ENCODE data around the gene PTPRT.

PTPRT gene

DNA sequence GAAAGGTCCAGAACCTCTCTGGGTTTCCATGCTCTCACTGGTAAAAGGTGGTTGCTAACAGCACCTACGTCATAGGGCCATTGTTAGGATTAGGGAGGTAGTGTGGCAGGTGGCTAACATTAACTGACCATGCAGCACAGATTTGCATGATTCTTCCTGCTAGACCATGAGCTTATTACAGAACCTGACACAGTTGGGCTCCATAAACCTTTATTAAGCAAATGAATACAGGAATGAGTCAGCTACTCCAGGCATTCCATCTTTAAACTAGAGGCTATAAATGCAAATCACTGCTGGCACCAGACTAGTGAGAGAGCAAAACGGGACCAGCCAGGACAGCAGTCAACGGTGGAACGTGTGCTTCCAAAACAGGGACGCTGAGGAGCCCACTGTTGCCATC, 440.1 kb downstream of the PTPRT start:
- DNase-seq (ENCODE audit: low spot score), result no peak
- TF ChIP-seq, protein P1, sequence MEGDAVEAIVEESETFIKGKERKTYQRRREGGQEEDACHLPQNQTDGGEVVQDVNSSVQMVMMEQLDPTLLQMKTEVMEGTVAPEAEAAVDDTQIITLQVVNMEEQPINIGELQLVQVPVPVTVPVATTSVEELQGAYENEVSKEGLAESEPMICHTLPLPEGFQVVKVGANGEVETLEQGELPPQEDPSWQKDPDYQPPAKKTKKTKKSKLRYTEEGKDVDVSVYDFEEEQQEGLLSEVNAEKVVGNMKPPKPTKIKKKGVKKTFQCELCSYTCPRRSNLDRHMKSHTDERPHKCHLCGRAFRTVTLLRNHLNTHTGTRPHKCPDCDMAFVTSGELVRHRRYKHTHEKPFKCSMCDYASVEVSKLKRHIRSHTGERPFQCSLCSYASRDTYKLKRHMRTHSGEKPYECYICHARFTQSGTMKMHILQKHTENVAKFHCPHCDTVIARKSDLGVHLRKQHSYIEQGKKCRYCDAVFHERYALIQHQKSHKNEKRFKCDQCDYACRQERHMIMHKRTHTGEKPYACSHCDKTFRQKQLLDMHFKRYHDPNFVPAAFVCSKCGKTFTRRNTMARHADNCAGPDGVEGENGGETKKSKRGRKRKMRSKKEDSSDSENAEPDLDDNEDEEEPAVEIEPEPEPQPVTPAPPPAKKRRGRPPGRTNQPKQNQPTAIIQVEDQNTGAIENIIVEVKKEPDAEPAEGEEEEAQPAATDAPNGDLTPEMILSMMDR (IDR thresholded peaks at IDR 0.05; ENCODE audit: borderline replicate concordance, control extremely low read depth, extremely low read depth, insufficient read depth, missing control alignments), result no peak
- in situ Hi-C loops (cut with MboI; ENCODE audit: low sequenced_read_pairs, unreplicated experiment), result no loop called here

DNA sequence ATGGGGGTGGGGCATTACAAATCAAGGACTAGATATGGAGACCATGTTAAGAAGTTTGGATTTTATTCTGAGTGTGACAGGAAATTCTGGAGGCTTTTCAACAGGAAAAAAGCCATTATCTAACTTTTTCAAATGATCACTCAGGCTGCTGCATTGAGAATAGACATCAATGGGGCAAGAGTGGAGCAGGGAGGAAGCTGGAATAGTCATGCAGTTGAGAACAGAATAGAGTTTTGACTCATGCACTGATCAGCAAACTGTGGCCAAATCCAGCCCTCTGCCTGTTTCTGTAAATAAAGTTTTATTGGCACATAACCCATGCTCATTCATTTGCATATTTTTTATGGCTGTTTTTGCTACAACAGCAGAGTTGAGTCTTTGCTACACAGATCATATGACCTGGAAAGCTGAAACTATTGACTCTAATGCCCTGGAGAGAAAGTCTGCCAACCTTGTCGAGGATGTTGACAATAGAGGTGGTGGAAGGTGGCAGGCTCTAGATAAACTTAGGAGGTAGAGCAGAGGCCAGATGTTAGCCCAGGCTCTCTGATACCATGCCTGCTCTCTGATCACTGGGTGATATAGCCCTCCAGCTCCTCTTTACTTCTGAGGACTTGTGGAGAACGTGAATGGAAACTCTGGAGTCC, 441.8 kb downstream of the PTPRT start:
- in situ Hi-C loops (cut with MboI; ENCODE audit: low sequenced_read_pairs, unreplicated experiment), result no loop called here
- DNase-seq (ENCODE audit: low spot score), result no peak
- TF ChIP-seq, protein P1 (IDR thresholded peaks at IDR 0.05; ENCODE audit: borderline replicate concordance, control extremely low read depth, extremely low read depth, insufficient read depth, missing control alignments), result no peak

DNA sequence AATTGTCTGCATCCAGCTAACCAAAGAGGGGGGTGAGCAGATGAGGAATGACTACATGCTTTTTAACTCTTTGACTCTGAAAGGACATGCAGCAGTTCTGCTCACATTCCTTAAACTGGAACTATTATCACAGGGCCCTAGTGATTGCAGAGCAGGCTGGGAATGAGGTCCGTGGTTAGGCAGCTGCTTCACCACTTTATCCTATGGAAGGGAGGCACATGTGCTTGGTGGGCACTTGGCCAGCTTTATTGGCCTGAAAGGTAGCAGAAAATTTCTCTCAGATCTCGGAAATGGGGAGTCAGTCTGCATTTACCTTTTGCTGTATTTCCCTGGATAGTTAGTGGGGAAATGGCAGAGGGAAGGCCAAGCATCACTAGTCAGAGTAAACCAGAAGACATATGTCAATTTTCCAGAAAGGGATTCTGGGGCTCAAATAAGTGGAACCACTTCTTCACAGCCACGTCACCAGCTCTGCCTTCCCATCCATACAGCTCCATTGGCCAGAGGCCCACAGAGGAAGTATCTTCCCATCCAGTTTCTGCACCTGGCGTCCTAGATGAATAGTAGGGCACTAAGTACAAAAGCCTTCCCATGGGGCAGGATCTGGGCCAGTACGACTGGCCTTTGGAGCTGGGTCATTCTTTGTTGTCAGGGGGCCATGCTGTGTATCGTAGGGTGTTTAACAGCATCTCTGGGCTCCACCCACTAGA, 444.8 kb downstream of the PTPRT start:
- DNase-seq (ENCODE audit: low spot score), result no peak
- in situ Hi-C loops (cut with MboI; ENCODE audit: low sequenced_read_pairs, unreplicated experiment), result no loop called here
- TF ChIP-seq, protein P1 (IDR thresholded peaks at IDR 0.05; ENCODE audit: borderline replicate concordance, control extremely low read depth, extremely low read depth, insufficient read depth, missing control alignments), result no peak

DNA sequence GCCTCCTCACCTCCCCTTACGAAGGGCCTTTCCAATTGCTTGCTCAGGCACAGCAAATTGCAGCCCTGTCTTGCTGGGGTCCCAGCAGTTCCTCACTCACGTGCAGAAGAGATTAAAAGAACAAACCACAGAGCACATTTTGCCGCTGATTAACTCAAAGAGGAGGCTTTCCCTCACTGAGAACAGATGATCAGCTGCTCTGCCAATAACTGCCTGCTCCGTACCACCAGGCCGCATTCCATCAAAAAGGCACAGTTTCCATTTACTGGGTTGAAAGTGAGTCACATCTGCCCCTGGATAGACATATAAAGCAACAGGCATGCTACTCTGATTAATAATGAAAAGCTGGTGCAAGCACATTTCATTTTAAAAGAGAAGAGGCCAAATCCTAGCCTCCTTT, 446.8 kb downstream of the PTPRT start:
- in situ Hi-C loops (cut with MboI; ENCODE audit: low sequenced_read_pairs, unreplicated experiment), result no loop called here
- no peak for DNase-seq (ENCODE audit: low spot score)
- TF ChIP-seq, protein P1 (IDR thresholded peaks at IDR 0.05; ENCODE audit: borderline replicate concordance, control extremely low read depth, extremely low read depth, insufficient read depth, missing control alignments), result no peak

DNA sequence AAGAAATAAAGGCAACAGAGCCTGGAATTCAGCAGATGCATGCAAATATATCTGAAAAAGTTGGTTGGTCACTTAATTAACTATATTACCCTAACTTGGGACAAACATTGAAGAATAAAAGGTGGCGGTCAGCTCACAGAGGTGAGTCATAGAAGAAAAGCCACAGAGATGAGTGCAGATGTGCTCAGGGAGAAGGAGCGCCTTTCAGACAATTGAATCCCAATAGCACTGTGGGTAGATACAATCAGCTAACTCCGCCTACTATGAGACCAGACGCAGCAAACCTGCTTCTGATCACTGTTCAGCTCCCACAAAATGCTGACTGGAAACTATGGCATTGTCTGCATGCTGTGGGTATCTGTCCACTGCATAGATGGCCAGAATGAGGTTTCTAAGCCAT, 447.8 kb downstream of the PTPRT start:
- DNase-seq (ENCODE audit: low spot score), result no peak
- TF ChIP-seq, protein P1 (IDR thresholded peaks at IDR 0.05; ENCODE audit: borderline replicate concordance, control extremely low read depth, extremely low read depth, insufficient read depth, missing control alignments), result no peak
- in situ Hi-C loops (cut with MboI; ENCODE audit: low sequenced_read_pairs, unreplicated experiment), result no loop called here

DNA sequence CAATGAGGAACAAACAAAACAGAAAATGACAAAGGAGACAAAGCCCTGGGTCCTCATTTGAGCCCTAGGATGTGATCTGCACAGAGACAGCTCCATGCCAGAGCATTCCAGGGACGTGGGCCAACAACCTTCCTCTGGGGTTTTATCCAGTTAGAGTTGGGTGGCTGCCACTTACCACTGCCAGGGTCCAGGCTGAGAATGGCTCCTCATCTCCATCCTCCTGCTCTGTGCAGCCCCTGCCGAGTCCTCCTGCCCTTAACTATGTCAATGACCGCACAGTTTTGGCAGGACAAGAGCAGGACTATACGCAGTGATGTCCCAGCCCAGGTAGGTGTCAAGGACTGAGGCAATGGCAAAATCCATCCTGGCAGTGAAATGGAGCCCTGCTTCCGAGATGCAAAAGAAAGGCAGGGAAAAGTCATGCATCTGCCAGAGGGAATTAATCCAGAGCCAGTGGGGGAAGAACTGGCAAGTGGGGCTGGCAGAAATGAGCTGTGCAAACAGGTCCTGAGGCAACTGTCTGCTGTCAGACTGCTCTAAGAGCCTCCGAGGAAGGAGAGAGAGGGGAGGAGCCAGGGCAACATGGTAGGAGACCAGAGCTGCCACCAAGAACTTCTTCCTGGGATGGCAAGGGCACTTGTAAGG, 449.4 kb downstream of the PTPRT start:
- TF ChIP-seq, protein P1 (IDR thresholded peaks at IDR 0.05; ENCODE audit: borderline replicate concordance, control extremely low read depth, extremely low read depth, insufficient read depth, missing control alignments), result no peak
- in situ Hi-C loops (cut with MboI; ENCODE audit: low sequenced_read_pairs, unreplicated experiment), result no loop called here
- DNase-seq (ENCODE audit: low spot score), result no peak

Data from GM13976 (cell line).